CD4-positive, alpha-beta T cell treated with Interferon alpha-2 for 1 hour (primary cell): Measurements from ENCODE around the gene PACSIN1.

Experiments used
- DNase-seq, 2 donors: peaks; one replicate each; pipeline ENCODE4 v3.0.0-alpha.2; 2020 to 2022

PACSIN1 gene

DNA sequence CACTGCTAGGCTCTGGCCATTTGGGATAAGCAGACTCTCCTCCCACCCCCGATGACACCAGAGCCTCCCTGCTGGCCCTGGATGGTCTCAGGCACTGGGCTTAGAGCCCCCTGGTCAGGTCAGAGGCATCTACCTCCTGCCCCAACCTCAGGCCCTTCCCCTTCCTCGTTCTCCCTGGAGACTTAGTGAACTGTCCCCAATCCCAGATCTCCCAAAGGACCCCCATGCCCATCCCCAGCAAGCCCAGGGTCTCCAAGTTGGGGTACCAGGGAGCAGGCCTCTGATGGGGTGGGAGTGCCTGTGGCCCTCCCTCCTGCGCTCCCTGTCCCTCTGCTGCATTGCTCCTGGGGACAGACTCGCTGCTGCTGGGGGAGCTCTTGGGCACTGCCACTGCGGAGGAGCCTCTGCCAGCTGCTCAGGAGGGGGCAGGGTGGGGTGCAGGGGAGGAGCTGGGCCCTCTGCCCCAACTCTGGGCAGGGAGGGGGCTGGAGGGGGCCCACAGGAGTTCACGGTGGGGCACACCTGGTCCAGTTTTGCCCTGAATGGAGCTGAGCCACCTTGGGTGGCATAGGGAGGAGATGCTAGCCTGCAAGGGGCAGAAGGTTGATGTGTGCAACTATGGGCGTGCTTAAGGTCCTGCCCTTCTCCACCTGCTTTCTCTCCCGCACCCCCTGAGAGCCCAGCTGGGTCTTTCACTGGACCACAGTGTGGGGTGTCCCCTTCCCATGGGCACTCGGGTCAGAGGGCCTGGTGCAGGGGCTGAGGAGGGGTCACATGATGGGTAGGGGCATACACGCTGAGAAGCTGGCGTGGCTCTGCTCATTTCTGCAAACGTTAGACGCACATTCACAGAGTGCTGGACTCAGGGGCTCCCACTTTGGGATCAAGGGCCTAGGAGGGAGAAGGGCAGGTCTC, 49.9 kb downstream of the PACSIN1 start:
- no peak for DNase-seq

DNA sequence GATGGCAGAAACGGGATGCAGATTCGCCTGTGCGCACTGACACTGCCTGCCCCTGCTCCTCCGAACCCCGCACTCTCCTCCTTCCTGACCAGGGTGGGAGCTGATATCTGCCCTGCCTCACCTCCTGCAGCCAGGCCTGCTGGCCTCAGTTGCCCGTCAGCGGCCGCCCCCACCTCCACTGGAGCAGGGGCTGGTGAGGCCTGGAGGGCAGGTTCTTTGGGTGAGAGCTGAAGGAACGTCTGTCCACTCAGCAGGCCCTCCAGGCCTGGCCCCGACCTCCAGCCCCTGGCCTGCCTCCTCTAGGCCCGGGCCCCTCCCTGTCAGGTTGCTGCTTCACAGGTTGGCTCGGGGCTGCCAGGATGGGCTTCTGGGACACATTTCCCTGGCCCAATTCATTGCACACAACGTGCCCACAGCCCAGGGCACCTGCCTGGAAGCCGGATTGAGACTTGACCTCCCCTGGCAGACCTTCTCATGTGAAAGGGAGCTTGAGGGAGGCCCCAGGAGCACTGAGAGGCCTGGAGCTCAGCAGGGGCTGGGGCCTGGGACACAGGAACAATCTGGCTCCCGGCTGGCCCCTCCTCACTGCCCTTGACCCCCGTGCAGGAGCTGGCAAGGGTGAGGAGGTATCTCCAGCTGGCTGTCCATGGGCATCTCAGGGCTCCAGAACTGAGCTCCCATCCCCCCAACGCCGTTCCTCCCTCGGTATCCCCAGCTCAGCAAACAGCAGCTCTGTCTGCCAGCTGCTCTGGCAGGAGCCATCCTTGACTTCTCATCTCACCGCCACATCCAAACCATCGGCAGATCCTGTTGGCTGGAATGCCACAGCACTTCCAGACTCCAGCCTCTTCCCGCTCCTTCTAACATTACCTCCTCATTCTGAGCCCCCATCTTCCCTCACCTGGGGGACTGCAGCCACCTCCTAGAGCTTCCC, 50.8 kb downstream of the PACSIN1 start:
- no peak for DNase-seq

DNA sequence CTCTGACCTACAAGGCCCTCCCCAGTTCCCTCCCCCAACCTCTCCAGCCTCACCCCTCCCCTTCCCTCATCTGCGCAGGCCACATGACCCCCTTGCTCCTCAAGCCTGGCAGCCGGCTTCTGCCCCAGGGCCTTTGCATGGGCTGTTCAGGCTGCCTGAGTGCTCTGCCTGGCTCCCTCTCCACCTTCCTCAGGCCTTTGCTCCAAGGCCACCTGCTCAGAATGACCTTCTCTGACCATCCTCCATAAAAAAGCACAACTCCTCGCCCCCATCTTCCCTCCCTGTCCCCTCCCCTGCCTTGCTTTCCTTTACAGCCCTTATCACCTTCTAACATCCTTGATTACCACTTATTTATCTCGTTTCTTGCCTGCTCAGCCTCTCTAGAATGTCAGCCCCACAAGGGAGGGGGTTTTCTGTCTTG, 51.6 kb downstream of the PACSIN1 start:
- DNase-seq: no peak

DNA sequence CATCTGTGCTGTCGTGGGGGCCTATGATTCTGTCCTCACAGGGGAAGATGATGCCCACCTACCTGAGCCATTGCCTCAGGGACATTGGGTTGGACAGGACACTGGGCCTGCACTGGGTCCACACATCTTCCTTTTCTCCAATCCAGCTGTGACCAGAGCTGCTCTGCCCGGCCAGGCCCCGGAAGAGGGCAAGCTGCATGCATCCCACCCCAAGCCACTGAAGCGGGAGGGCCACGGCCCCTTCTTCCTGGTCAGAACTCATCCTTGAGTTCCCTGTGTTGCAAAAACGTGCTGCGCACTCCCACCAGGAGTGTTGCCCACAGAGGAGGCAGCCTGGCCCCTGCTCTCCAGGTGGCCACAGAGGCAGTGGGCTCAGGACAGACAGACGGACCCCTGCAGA, 52.1 kb downstream of the PACSIN1 start:
- DNase-seq: no peak

DNA sequence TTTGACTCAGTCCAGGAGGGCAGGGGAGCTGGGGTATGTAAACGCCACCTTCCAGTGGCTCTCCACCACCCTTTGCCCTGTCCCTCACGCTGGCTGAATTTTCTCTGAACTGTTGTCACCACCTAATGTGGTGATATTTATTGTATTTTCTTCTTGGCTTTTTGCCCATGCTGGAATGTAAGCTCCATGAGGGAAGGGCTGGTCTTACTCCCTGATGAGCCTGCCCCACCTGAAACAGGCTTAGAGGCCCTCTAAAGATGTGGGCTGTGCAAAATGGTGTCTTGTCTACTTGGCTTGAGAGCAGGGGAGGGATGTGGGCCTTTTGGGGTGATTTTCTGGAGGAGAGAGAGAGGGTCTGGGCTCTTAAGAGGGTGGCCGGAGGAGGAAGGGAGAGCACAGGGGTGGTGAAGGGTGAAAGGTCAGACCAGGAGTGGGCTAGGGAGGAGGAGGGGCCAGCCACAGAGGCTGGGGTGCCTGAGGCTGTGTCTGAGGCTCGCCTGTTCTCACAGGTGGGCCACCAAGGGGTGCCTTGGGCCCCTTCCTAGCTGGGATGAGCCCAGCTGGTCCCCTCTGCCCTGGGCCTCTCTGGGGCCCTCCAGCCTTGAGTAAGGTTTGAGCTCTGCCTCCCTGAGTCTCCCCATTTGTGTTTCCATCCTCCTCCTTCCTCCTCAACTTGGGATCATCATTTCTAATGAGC, 52.9 kb downstream of the PACSIN1 start:
- DNase-seq: no peak

DNA sequence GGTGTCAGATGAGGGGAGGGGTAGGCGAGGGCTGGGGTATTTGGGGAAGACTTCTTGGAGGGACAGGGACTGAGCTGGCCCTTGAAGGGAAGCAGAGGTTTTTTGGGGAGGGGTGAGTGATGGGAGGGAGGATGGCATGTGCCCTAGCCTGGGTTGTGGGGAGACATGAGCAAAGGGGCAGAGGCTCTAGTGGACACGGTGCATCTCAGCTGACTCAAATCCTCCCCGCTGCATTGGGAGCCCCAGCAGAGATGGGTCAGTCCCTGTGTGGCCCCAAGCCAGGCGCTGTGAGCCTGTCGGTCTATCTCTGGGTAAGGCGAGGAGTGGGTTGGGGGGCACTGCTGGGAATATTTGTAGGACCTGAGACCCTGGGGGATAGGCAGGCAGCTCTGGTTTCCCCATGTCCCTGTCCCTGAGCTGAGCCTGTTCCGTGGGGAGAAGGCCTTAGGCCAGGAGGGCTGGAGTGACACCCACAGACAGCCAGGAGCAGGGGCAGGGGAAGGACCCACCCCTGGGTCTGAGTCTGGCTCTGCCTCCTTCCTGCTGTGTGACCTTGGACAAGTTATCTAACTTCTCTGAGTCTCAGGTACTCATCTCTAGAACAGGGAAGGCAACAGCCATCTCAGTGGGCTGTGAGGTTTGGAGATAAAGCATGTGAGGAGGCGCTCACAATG, 54.2 kb downstream of the PACSIN1 start:
- no peak for DNase-seq

DNA sequence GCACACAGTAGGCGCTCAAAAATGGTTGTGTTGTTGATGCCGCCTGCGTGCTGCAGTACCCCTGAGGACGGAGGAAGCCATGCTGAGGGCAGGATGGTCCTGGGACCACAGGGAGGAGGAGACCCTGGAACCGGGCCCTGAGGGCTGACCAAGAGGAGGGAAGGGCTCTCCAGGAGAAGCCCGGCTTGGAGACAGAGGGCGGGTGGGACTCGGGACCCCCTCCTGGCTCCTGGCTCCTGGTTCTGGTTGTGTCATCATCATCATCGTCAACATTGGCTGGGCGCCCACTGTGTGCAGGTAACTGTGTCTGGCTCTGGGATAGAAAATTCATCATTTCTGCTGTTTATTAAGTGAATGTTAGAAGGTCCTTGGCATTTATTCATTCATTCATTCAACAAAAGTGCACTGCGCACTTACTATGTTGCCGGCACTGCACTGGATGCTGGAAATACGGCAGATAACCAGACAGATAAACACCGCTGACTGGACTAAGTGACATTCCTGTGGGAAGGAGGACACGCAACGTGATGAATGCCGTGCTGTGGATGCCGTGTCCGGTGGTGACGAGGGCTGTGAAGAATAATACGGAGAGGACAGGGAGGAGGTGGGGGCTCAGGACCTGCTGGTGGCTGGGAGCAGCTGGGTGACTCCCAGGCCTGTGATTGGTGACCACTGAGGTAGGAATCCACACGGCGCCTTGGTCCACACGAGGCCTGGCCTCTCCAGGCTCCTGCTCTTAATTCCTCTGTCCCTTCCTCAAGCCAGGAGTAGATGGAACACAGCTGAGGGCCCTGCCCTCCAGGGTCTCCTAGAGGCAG, 55.0 kb downstream of the PACSIN1 start:
- DNase-seq: no peak

DNA sequence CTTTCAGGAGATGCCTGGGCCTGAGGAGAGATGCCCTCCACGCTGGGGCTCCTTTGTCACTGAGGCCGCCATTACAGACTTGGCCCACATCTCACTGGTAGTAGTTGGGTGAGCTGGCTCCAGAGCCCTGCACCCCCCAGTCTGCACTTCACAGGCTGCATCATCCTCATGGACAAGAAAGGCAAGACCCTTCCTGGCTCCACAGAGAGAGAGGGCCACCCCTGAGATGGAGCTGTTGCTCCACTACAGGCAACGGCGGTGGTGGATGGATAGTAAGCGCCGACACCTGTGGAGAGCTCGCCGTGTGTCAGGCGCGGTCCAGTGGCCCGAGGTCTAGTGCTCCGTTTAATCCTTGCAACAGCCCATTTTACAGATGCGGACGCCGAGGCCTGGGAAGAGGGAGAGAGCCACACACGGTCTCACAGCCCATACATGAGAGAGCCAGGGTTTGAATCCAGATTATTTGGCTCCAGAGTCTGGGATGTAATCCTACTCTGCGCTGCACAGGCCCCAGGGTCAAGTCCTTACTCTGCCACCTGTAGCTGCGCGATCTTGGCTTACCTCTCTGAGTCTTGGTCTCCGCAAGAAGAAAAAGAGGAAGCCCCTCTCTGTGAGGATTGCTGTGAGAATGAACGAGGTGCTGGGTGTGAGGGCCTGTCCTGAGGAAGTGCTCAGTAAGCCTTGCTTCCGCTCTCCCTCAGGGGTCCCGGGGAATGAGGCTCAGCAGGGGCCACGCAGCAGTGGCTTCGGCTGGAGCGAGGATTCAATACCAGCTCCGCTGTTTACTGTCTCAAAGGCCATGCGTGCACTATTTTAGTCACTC, 55.8 kb downstream of the PACSIN1 start:
- no peak for DNase-seq

DNA sequence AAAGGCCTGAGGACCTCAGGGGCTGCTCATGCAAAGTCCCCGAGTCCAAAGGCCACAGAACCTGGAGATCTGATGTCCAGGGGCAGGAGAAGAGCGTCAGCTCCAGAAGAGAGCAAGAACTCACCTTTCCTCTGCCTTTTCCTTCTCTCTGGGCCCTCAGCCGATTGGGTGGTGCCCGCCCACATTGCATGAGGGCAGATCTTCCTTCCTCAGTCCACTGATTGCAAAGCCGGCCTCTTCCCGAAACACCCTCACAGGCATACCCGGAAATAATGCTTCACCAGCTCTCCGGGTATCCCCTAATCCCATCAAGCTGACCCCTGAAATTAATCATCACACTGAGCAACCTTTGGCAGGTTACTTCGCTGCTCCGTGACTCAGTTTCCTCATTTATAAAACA, 56.9 kb downstream of the PACSIN1 start:
- no peak for DNase-seq

DNA sequence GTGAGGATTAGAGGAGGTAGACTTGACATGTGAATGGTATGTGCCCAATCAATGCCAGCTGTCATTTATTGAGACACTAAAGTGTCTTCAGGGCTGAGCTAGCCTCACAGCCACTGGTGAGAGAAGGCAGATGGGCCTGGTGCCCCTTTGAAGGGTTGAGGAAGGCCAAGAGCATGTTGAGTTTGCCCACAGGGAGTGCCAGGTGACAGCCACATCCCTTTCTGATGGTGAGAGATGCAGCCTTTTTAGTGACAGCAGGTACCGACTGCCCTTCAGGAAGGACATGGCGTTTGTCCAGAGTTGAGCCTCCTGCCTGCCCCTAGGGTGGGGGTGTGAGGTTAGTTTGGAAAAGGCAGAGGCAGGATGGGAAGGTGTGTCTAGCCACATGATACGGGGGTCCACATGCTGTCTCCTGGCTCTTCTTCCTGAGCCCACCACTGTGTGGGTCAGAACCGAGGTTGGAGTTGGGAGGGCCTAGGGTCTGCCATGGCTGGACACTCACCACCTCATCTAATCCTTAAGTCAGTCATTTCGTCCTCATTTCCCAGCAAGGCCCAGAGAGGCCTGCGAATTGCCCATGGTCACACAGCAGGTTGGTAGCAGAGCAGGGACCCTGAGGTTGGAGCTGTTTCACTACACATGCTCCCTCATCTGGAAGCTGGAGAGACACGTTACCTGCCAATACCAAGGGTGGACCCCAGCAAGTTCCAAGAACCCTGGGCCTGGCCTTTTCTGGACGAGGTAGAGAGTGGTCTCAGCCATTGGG, 57.7 kb downstream of the PACSIN1 start:
- no peak for DNase-seq

DNA sequence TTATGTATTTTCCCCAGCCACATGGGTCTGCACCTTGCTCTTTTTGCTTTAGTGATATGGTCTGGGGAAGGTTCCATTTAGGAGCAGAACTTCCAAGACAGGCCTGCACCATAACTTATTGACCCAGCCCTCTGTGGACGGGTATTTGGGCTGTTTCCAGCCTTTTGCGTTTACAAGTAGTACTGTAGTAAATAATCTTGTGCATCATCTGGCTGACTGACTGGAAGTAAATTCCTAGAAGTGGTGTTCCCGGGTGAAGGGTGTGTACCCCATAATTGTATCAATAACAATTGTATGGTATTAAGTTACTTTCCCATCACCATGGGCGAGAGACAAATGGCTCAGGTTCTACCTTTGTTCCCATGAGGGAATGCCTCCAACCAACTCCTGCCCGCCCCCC, 58.6 kb downstream of the PACSIN1 start:
- DNase-seq: no peak

DNA sequence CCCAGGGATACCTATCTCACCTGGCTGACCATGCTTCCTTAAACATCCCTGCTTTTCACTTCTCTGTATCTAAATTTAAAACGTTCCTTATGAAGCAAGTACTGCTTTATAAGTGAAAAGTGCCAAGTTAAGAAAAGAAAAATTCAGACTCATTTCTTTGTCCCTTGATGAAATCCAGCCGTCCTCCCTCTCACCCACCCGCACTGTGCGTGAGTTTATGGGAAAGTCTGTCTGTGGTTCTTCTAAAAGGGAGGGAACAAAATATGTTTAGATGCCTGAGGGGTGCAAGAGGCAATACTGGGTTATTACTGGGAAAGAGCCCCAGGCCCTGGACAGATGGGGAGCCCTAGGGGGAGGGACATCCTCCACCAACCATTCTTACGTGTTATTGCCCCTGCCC, 59.1 kb downstream of the PACSIN1 start:
- no peak for DNase-seq

DNA sequence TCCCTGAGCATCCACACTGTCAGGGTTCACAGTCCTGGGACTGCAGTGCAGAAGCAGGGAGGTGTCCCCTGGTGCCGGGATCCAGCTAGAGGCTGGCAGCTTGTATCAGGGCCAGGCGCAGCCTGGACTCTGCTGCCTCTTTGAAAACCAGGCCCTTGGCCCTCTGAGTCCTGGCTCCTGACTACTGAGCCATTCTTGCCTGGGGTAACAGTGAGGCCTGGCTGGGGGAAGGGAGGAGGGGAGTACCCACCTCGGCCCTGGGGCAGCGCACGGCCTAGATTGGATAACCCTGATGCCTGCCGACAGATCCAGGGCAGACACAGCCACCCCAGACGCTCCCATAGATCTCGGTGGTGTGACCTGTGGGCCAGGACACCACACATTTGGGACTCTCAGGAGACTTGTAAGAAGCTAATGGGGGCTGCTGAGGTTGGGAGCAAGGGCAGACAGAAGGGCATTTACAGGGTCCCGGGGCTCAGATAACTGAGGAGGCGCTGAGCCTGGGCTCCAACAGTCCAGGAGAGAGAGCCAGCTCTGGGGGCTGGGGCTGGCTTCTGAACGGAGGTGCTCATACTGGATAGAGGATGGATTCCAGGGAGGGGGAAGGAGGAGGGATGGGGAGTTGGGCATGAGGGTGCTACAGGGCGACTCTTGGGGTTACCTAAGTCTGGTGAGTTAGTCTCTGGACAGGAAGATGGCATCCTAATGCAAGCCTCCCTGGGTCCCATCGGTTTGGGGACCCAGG, 59.7 kb downstream of the PACSIN1 start:
- no peak for DNase-seq

DNA sequence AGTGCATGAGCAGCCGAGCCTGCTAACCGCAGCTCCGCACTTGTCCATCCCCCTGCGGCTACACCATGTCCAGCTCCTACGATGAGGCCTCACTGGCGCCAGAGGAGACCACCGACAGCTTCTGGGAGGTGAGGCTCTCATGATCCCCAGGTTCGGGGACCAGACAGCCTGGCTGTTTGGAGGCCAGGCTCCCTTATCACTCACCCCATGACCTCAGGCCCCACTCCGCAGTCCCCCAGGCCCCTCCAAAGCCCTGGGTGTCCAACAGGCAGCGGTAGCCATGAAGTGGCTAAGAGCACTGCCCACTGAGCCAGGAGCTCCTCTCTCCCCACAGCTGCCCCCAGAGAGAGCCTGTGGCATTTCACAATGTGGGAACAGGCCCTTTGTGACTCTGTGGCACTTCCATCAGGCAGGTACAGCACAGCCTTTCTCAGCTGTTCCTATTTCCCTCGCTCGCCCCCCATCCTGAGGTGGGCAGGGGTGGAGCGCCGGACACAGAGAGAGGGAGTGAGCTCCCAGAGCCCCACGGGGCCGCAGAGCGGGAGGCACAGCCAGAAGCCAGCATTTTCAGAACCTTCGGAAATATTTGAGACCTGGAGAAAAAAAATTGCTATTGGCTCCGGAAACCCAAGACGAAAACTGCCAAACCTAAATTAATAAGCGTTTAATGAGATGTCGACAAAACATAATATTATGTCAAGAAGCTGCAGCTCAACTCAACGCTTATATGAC, 60.5 kb downstream of the PACSIN1 start:
- no peak for DNase-seq

DNA sequence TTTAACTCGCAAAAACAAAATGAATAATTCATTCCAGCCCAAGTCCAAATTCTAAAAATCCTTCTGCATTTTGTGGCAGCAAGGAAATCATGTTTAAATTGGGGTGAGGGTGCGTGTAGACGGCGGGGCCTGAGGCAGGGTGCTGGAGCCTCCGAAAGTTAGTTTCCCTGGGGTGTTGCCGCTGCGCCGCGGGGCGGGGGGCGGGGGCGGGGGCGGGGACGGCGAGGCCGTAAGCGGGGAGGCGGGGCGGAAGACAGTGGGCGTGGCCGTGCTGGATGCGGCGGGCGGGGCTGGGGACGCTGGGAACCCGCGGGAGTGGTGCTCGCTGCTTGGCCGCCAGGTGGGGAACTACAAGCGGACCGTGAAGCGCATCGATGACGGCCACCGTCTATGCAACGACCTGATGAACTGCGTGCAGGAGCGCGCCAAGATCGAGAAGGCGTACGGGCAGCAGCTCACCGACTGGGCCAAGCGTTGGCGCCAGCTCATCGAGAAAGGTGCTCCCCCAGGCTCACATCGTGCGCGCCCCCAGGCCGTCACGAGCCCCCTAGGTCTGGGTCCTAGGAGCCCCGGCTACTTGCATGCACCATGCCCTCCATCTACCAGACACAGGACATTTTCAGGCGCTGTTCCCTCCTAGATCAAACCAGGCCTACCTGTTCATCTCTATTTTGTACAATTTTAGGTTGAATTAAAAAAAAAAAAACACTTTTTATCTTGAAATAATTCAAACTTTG, 61.3 kb downstream of the PACSIN1 start:
- DNase-seq: peak; percentile 94 to 97

DNA sequence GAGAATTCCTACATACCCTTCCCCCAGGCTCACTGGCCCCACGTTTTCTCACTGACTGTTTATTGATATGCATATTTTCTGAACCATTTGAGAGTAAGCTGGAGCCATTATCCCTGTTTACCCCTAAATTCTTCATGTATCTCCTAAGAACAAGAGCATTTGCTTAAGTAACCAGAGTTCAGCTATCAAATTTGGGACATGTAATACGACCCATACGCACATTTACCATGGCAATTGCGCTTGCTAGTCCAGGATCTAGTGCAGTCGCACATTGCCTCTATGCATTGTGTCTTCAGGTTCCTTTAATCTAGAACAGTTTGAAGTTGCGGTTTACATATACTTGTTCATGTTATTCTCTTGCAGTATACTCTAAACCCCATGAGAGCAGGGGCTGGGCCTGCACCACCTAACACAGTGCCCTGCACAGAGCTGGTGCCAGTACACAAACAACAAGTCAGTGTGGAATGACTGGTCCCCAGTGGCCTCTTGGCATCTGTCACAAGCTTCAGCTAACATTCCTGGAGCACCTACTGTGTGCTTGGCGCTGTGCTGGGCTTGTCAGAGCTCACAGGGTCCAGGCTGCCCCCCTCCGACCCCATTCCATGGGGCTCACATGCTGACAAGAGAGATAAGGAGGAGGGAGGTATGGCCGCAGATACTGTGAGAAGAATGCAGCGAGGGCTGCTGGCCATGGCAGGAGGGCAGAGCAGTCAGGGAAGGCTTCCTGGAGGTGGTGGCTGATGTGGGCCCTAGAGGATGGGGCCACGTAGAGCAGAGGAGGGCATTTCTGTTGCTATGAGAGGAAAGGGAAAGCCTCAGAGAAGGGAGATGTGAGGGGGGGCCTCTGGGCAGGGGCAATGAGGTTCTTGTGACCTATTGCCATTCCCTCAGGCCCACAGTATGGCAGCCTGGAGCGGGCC, 62.1 kb downstream of the PACSIN1 start:
- DNase-seq: no peak
